MCF 10A (cell line): ENCODE measurements around the gene PAFAH1B1. TPM values are rescaled to one million over a fixed set of nuclear protein-coding genes. Genes with fewer than 3 reads are reported as not detected.

Experiments
- BruUV-seq: library from RNA; stranded (reverse); fragments of 400-500 nt; replicated peaks from 2 replicates; lab custom pipeline; 2021; lab: Mats Ljungman, UMichigan
- CTCF ChIA-PET: fragments of 300-600 bp; sonication (Branson Sonifier 250); formaldehyde crosslinking; extraction: SDS; loops from one replicate; lab custom pipeline; 2021; ENCODE audit warnings: antibody characterized with exemption, inconsistent platforms; lab: Yijun Ruan, JAX
- POLR2A ChIA-PET: fragments of 300-600, 350-650 bp; sonication (Branson Sonifier 250); formaldehyde crosslinking; extraction: SDS; loops from one replicate; lab custom pipeline; 2020; ENCODE audit warnings: antibody characterized with exemption, inconsistent platforms; lab: Yijun Ruan, JAX
- DNase-seq: peaks from one replicate; pipeline ENCODE4 v3.0.0-alpha.2; 2018; ENCODE audit not compliant: unreplicated experiment
- H3K27ac Mint-ChIP-seq: one replicate; pipeline ENCODE4 v1.8.0; 2022; ENCODE audit warnings: mild to moderate bottlenecking, low read depth, mixed read lengths; ENCODE audit not compliant: unreplicated experiment
- H3K27me3 Mint-ChIP-seq: one replicate; pipeline ENCODE4 v1.8.0; 2022; ENCODE audit warnings: mixed read lengths; ENCODE audit not compliant: insufficient read depth, unreplicated experiment
- H3K36me3 Mint-ChIP-seq: one replicate; pipeline ENCODE4 v1.8.0; 2022; ENCODE audit warnings: mild to moderate bottlenecking, moderate library complexity, mixed read lengths; ENCODE audit not compliant: insufficient read depth, unreplicated experiment
- H3K4me1 Mint-ChIP-seq: one replicate; pipeline ENCODE4 v1.8.0; 2022; ENCODE audit warnings: mixed read lengths; ENCODE audit not compliant: insufficient read depth, unreplicated experiment
- H3K4me3 Mint-ChIP-seq: one replicate; pipeline ENCODE4 v1.8.0; 2022; ENCODE audit warnings: mild to moderate bottlenecking, moderate library complexity, mixed read lengths; ENCODE audit not compliant: unreplicated experiment
- H3K9me3 Mint-ChIP-seq: one replicate; pipeline ENCODE4 v1.8.0; 2022; ENCODE audit warnings: mixed read lengths; ENCODE audit not compliant: unreplicated experiment
- intact Hi-C: fragments of 100-400 bp; cut with micrococcal nuclease; formaldehyde crosslinking; loops from 2 replicates; pipeline ENCODE4 v1.14.1; 2022
- total RNA-seq: library from RNA; stranded (reverse); gene quantifications from 2 replicates; pipeline ENCODE4 v1.2.3, GENCODE V29; 2022
- TF ChIP-seq, protein P1 (sequence below): fragments of 200-600 bp; IDR thresholded peaks from one replicate; pipeline ENCODE4 v1.8.0; 2022; ENCODE audit warnings: antibody characterized with exemption, mild to moderate bottlenecking; ENCODE audit not compliant: unreplicated experiment

The PAFAH1B1 gene
- total RNA-seq, 1 experiment from 2014 or later = 170 TPM

DNA sequence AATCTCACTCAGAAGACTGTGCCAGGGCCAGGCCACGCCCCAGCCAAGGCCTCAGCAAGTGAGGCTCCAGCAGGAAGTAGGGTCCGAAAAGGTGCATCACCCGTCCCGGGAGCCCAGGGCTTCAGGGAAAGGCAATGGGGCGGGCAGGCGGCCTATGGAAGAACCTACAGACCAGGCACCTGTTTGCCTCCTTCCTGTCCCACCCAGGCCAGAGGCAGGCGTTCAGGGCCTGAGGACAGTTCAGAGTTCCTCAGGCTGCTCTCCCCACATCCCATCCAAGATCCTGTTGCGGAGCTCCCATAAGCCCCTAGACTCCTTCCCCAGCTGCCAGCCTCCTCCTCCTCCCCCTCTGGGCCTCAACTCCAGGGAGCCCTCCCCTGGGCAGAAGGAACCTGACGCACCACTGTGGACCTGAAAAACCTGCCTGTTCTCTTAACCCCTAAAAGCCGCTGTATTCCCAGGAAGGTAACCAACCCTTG, 115.8 kb downstream of the PAFAH1B1 start:
- Mint-ChIP-seq H3K27ac (peak overlapping the region; percentile 94), H3K36me3 (peaks cover 15% of the 10 kb centered on the region), H3K4me1 (peaks cover 38% of the 10 kb centered on the region), H3K27me3 (no peaks in the 10 kb centered on the region), H3K9me3 (no peaks in the 10 kb centered on the region), H3K4me3 (peak overlapping the region; percentile 92)
- ChIA-PET POLR2A (interaction anchor here (0.6 to 2.5 kb wide), 7 partner anchors 23 to 1129 kb away, joined by 3 to 15 read pairs (median 4); partner anchors contain the start of genes METTL16 and MNT), CTCF (interaction anchor here (0.5 to 0.7 kb wide), 3 partner anchors 327 to 924 kb away, joined by 3 to 5 read pairs (median 3); no protein-coding TSS in a partner anchor)
- peak; percentile 73 for DNase-seq
- BruUV-seq = no TSS peak
- TF ChIP-seq, protein P1, sequence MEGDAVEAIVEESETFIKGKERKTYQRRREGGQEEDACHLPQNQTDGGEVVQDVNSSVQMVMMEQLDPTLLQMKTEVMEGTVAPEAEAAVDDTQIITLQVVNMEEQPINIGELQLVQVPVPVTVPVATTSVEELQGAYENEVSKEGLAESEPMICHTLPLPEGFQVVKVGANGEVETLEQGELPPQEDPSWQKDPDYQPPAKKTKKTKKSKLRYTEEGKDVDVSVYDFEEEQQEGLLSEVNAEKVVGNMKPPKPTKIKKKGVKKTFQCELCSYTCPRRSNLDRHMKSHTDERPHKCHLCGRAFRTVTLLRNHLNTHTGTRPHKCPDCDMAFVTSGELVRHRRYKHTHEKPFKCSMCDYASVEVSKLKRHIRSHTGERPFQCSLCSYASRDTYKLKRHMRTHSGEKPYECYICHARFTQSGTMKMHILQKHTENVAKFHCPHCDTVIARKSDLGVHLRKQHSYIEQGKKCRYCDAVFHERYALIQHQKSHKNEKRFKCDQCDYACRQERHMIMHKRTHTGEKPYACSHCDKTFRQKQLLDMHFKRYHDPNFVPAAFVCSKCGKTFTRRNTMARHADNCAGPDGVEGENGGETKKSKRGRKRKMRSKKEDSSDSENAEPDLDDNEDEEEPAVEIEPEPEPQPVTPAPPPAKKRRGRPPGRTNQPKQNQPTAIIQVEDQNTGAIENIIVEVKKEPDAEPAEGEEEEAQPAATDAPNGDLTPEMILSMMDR = no peak
- intact Hi-C loops = no loop called here

GRCh38 chr17:2710071-2710802, 116.8 kb downstream of the PAFAH1B1 start:
- H3K27me3 Mint-ChIP-seq = no peaks in the 10 kb centered on the region
- TF ChIP-seq, protein P1 = no peak
- H3K36me3 Mint-ChIP-seq = peaks cover 15% of the 10 kb centered on the region
- peak overlapping the region; percentile 92 for H3K4me3 Mint-ChIP-seq
- no peaks in the 10 kb centered on the region for H3K9me3 Mint-ChIP-seq
- H3K27ac Mint-ChIP-seq = peak overlapping the region; percentile 94
- peaks cover 34% of the 10 kb centered on the region for H3K4me1 Mint-ChIP-seq
- DNase-seq = peak; percentile 21
- CTCF ChIA-PET = interaction anchor here (0.6 to 0.7 kb wide), 4 partner anchors 63 to 378 kb away, joined by 4 to 5 read pairs (median 4); no protein-coding TSS in a partner anchor
- BruUV-seq = TSS peak; percentile 60
- intact Hi-C loops = no loop called here
- POLR2A ChIA-PET = interaction anchor here (0.6 to 2.5 kb wide), 20 partner anchors 10 to 717 kb away, joined by 3 to 15 read pairs (median 4); partner anchors contain the start of genes METTL16, MNT and PAFAH1B1

DNA sequence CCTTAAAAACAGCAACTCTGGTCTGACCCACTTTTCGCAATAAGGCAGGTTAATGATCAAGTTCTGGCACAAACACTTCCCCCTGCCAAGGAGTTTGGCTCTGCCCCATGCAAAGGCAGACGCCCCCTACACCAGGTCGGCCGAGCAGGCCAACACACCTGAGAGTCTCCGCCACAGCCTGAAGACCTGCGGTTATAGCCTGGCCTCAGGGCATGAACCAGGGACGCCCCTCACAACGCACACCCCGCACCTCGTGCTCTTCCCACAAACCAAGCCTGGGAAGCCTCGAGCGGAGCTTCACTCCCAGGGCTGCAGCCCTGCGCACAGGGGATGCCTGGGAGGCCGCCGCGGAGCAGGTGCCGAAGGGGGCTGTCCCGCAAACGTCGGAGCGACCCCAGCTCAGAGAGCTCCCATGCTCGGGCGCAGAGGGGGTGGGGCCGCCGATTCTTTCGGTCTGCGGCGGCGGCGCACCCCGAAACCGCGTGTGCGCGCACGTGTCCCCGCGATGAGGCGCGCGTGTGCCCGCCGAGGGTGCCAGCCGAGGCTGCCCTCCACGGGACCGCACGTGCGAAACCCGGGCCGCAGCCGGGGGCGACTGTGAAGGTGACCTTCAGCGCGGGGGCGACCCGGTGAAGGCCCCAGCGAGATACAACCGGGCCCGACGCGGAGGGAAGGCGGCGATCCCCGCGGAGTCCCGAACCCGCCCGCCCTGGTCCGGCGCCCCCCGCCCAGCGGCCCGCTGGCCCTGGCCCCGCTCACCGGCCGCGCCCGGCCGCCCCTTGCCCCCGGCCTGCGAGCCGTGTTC, 117.6 kb downstream of the PAFAH1B1 start:
- peak; percentile 31 for DNase-seq
- Mint-ChIP-seq H3K27ac (peak overlapping the region; percentile 94), H3K4me3 (peak overlapping the region; percentile 92), H3K4me1 (peaks cover 29% of the 10 kb centered on the region), H3K27me3 (no peaks in the 10 kb centered on the region), H3K9me3 (no peaks in the 10 kb centered on the region), H3K36me3 (peaks cover 15% of the 10 kb centered on the region)
- TF ChIP-seq, protein P1 = no peak
- ChIA-PET CTCF (interaction anchor here (0.6 to 0.7 kb wide), 4 partner anchors 62 to 984 kb away, joined by 3 to 5 read pairs (median 4); no protein-coding TSS in a partner anchor), POLR2A (interaction anchor here (0.6 to 2.5 kb wide), 19 partner anchors 11 to 718 kb away, joined by 3 to 15 read pairs (median 4); partner anchors contain the start of genes METTL16, MNT and PAFAH1B1)
- intact Hi-C loops = no loop called here
- no TSS peak for BruUV-seq
